ENCODE measurements around the gene ETS1. TPM values are rescaled to one million over a fixed set of nuclear protein-coding genes. Genes with fewer than 3 reads are reported as not detected.
A peak's percentile ranks its signal among the peaks of the same experiment; 100 is the strongest.

Gene ETS1
- total RNA-seq, 2 experiments from 2014 or later, result 203 to 466 TPM

DNA sequence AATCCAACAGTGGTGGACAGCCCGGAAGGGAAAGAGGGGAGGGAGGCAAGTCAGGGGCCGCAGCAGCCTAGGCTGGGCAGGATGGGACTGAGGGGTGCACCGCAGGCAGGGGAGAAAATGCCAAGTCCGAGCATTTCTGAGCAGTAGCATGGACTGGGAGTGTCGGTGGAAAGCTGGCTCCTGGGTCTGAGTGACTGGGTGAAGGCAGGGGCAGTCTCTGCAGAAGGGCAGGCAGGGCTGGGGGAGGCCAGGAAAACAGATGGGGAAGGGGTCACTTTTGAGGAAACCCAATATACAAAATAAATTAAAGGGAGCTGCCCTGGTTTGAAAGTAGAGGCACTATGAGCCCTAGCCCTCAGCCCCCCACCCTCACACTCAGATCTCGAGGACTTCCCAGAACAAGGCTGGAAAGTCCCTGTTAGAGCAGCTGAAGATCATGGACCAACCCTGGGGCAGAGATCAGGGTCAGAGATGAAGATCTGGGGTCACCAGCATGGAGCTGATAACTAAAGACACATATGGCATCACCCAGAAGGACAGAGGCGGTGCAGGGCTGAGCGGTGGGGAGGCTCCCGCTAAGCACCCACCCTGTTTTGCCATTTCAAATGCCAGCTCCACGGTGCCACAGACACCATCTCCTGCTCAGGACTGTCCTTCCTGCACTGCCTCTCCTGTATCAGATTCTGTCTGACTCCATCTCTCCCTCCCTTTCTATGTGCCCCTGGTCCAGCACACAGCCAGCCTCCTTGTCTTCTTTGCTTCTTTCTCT, 32.4 kb upstream of the ETS1 start:
- H3K27ac ChIP-seq (ENCODE audit: low read depth, low read length, poor library complexity, severe bottlenecking), result peak overlapping the region; percentile 43
- peak overlapping the region; percentile 82 for H2AFZ ChIP-seq (ENCODE audit: low read length)
- intact Hi-C loops (cut with micrococcal nuclease; ENCODE audit: unreplicated experiment), result loop anchor here (5.0 kb wide), 1 partner anchor 1543 kb away; no protein-coding TSS in a partner anchor
- BruUV-seq (replicated peaks), result no TSS peak
- no peak for TF ChIP-seq CTCF (conservative IDR thresholded peaks at IDR 0.05; ENCODE audit: low read length)
- TF ChIP-seq EZH2phosphoT487 (IDR thresholded peaks at IDR 0.05; ENCODE audit: borderline replicate concordance, low read depth, low read length), result no peak
- H3K79me2 ChIP-seq (ENCODE audit: insufficient read depth, low read depth, low read length), result no peaks in the 10 kb centered on the region
- H3K4me1 ChIP-seq (ENCODE audit: insufficient read depth, low read length, poor library complexity, severe bottlenecking), result peaks cover 68% of the 10 kb centered on the region
- no peak overlapping the region for H3K4me3 ChIP-seq (ENCODE audit: low read depth, low read length, poor library complexity, severe bottlenecking)
- no peaks in the 10 kb centered on the region for H3K9me2 ChIP-seq (ENCODE audit: insufficient read depth, low read length)
- H3K4me2 ChIP-seq (ENCODE audit: low read length), result peak overlapping the region; percentile 48
- H3K36me3 ChIP-seq (ENCODE audit: insufficient read depth, low read length), result no peaks in the 10 kb centered on the region
- POLR2A ChIA-PET, result interaction anchor here (0.7 to 16.8 kb wide), 10 partner anchors 9 to 150 kb away, joined by 3 to 631 read pairs (median 3); no protein-coding TSS in a partner anchor
- no peaks in the 10 kb centered on the region for H4K20me1 ChIP-seq (ENCODE audit: insufficient read depth, low read length)
- H3K9me3 ChIP-seq (ENCODE audit: low read length), result no peaks in the 10 kb centered on the region
- no peak for DNase-seq (ENCODE audit: low spot score)
- CTCF ChIA-PET (ENCODE audit: unreplicated experiment), result interaction anchor here (0.7 to 1.8 kb wide), 5 partner anchors 8 to 48 kb away, joined by 3 to 9 read pairs (median 5); no protein-coding TSS in a partner anchor

GRCh38 chr11:128619007-128619406, 31.6 kb upstream of the ETS1 start:
- no TSS peak for BruUV-seq (replicated peaks)
- DNase-seq (ENCODE audit: low spot score), result no peak
- Histone ChIP-seq H3K4me2 (ENCODE audit: low read length) (no peak overlapping the region), H3K27ac (ENCODE audit: low read depth, low read length, poor library complexity, severe bottlenecking) (no peak overlapping the region), H2AFZ (ENCODE audit: low read length) (no peak overlapping the region), H4K20me1 (ENCODE audit: insufficient read depth, low read length) (no peaks in the 10 kb centered on the region), H3K9me3 (ENCODE audit: low read length) (no peaks in the 10 kb centered on the region), H3K9me2 (ENCODE audit: insufficient read depth, low read length) (no peaks in the 10 kb centered on the region), H3K4me1 (ENCODE audit: insufficient read depth, low read length, poor library complexity, severe bottlenecking) (peaks cover 68% of the 10 kb centered on the region), H3K36me3 (ENCODE audit: insufficient read depth, low read length) (no peaks in the 10 kb centered on the region), H3K79me2 (ENCODE audit: insufficient read depth, low read depth, low read length) (no peaks in the 10 kb centered on the region), H3K4me3 (ENCODE audit: low read depth, low read length, poor library complexity, severe bottlenecking) (no peak overlapping the region)
- POLR2A ChIA-PET, result interaction anchor here (1.7 to 16.8 kb wide), 3 partner anchors 10 to 12 kb away, joined by 3 to 631 read pairs (median 16); no protein-coding TSS in a partner anchor
- no peak for TF ChIP-seq CTCF (conservative IDR thresholded peaks at IDR 0.05; ENCODE audit: low read length)
- TF ChIP-seq EZH2phosphoT487 (IDR thresholded peaks at IDR 0.05; ENCODE audit: borderline replicate concordance, low read depth, low read length), result no peak
- CTCF ChIA-PET (ENCODE audit: unreplicated experiment), result interaction anchor here (1.2 to 1.3 kb wide), 2 partner anchors 9 to 10 kb away, joined by 3 to 5 read pairs; no protein-coding TSS in a partner anchor
- intact Hi-C loops (cut with micrococcal nuclease; ENCODE audit: unreplicated experiment), result no loop called here

DNA sequence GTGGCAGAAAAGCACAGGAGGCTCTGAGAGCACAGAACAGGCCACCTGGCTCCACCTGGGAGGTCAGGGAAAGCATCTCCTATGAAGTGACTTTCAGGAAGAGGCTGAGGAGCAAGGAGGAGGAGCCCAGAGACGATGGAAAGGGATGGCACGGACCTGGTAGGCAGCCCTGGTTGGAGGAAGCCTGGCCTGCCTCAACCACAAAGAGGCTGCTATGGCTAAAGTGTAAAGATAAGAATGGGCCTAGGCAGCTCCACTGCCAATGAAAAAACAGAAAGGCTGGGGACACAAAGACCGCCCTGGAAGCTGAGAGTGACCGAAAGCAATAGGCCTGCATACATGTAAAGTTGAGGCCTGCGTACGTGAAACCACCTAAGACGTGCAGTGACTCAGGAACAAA, 31.2 kb upstream of the ETS1 start:
- H3K4me2 ChIP-seq (ENCODE audit: low read length), result no peak overlapping the region
- H3K9me3 ChIP-seq (ENCODE audit: low read length), result no peaks in the 10 kb centered on the region
- no peak overlapping the region for H3K27ac ChIP-seq (ENCODE audit: low read depth, low read length, poor library complexity, severe bottlenecking)
- CTCF ChIA-PET (ENCODE audit: unreplicated experiment), result interaction anchor here (1.2 to 1.3 kb wide), 2 partner anchors 9 to 11 kb away, joined by 3 to 5 read pairs; no protein-coding TSS in a partner anchor
- TF ChIP-seq EZH2phosphoT487 (IDR thresholded peaks at IDR 0.05; ENCODE audit: borderline replicate concordance, low read depth, low read length) (no peak), CTCF (conservative IDR thresholded peaks at IDR 0.05; ENCODE audit: low read length) (no peak)
- H3K9me2 ChIP-seq (ENCODE audit: insufficient read depth, low read length), result no peaks in the 10 kb centered on the region
- DNase-seq (ENCODE audit: low spot score), result no peak
- H4K20me1 ChIP-seq (ENCODE audit: insufficient read depth, low read length), result no peaks in the 10 kb centered on the region
- intact Hi-C loops (cut with micrococcal nuclease; ENCODE audit: unreplicated experiment), result no loop called here
- no TSS peak for BruUV-seq (replicated peaks)
- H3K4me1 ChIP-seq (ENCODE audit: insufficient read depth, low read length, poor library complexity, severe bottlenecking), result peaks cover 68% of the 10 kb centered on the region
- POLR2A ChIA-PET, result interaction anchor here (2.7 to 16.8 kb wide), 2 partner anchors 10 kb away, joined by 16 to 631 read pairs; no protein-coding TSS in a partner anchor
- H3K36me3 ChIP-seq (ENCODE audit: insufficient read depth, low read length), result no peaks in the 10 kb centered on the region
- H2AFZ ChIP-seq (ENCODE audit: low read length), result no peak overlapping the region
- no peaks in the 10 kb centered on the region for H3K79me2 ChIP-seq (ENCODE audit: insufficient read depth, low read depth, low read length)
- no peak overlapping the region for H3K4me3 ChIP-seq (ENCODE audit: low read depth, low read length, poor library complexity, severe bottlenecking)
